HG03469 (cell line): ENCODE results near the gene RDH16.
"Not testable (repeated sequence)": the region's sequence is repeated elsewhere in the genome, so short reads cannot be mapped to it uniquely, and the experiment has no call there.

Experiments used
- ATAC-seq: cut with Tn5 transposase; IDR thresholded peaks from one replicate; pipeline ENCODE4 v1.9.1; 2021; ENCODE audit warnings: mild to moderate bottlenecking, moderate library complexity, moderate number of reproducible peaks; ENCODE audit not compliant: unreplicated experiment

RDH16 gene

DNA sequence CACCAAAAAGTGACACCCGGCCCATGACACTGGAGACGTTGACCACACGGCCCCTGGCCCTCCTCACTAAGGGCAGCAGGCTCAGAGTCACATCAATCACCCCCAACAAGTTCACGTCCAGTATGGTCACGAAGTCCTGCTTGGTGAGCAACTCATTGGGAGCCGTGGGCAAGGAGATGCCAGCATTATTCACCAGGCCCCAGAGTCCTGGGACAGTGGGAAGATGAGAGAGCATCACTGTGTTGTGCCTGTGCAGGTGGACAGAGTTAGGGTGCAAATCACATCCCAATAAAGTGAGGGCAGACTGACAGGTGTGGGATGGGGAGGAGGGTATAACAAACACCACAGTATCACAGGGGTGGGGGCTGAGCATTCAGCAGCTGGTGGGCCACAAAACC lies 2.5 kb downstream of the RDH16 start:
- ATAC-seq: no peak

DNA sequence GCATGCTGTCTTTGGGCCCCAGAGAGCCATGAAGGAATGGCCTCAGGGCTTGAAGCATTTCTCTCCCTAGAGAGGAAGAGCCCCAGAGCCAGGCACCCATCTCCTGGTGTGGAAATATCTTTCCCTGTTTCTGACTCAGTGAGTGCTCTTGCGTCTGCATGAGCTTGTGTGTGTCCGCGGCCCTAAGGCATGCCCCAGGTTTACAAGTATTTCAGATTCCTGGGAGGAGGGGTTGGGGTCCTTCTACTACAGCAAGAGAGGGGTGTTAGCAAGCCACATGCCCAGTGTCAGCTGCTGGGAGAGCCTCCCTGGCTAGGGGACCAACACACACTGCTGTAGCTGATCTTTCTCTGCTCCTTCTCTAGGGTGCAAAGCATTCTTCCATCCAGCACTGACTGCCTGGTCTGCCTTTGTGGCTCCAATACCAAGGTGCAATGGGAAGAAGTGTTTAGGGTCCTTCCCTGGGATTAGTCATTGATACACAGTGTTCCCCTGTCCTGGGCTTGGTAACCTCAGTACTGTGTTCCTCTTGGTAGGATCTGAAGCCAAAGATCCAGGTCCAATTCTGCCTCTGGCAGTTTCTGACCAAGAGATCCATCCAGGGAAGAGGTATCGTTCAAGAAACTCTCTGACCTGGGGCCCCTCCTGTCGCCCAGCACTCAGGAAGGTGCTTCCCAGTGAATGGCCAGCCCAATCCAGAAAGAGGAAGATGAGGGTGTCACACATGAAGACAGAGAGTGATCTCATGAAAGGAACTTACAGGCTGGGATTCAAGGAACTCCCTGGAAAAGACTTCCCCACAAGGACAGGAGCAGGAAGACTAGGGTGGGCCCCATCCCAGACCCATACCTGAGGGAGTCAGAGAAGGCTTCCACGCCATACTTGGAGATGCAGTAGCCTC lies 3.1 kb downstream of the RDH16 start:
- no peak for ATAC-seq

DNA sequence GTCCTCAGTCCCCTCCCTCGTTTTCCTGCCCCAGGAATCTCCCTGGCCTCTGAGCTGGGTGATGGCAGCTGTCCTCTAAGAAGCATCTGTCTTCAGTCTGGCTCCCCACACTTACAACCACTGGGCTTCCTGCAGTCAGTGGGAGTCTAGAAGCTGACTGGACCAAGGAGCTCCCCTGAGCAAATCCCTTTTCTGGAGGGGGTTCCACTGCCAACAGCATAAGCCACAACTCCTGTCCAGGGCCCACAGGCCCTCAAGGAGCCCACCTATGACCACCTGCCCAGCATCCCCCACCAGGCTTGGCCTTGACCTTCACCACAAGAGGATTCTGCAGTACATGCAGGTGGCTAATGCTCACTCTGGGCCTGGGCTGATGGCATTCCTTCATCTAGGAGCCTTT lies 4.1 kb downstream of the RDH16 start:
- ATAC-seq: no peak

DNA sequence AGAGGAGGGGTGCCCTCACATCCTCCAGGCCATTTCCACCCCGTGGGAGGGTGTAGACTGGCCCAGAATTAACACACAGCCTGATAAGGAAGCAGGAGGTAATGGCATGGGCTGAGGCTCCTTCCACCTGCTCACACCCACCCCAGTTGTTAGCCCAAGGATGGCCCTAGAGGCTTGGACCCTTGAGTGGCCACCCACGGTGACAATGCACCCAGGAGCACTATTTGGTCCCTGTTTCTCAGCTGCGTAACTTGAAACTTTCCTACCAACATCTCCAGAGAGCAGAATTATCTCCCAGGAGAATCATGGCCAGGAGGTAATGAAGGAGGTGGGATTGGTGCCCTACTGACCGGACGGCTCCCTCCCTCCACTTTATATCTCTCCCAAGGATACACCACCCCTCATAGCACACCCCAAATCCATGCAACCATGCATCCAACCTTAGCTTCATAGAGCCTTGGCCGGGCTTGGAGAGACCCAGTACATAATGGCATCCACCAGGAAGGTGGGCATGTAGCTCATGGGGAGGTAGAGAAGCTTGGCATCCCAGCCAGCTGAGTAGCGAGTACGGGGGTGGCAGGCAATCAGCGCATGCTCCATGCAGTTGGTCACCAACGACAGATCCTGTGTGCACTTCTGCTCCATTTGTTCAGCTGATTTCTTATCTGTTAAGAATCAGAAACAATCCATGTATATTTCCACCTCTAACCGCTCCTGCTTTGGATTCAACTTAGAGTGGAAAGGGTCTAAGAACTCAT lies 5.6 kb downstream of the RDH16 start:
- no peak for ATAC-seq

DNA sequence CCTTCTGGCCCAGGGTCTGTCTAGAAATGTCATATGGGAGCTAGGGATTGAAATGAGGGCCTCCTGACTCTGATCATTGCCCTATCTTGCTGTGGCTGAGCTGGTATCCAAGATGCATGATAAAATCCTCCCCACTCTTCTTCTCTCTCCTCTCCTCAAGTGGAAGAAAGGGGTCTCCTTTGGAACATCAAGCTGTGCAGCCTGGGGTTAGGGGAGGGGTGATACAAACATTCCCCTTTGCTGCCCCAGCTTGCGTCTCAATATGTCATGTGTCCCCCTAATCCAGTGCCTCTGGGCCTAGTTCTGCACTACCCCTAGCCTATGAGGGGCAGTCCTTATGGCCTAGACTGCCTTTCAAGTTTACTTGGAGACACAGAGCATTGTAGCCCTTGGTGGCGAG lies 8.5 kb downstream of the RDH16 start:
- no peak for ATAC-seq

DNA sequence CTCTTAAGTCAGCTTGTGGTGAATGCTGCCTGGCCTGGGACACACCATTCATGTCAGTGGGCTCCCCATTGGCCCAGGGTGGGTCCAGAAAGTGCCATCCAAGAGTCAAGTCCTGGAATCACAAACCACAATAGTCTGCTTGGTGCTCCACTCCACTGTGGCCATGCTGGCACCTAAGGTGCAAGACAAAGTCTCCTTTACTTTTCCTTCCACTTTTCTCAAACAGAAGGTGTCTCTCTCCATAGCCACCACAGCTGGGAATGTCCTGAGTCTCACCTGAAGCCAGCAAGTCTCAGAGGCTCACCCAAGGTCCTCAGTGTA lies 9.0 kb downstream of the RDH16 start:
- ATAC-seq: no peak

DNA sequence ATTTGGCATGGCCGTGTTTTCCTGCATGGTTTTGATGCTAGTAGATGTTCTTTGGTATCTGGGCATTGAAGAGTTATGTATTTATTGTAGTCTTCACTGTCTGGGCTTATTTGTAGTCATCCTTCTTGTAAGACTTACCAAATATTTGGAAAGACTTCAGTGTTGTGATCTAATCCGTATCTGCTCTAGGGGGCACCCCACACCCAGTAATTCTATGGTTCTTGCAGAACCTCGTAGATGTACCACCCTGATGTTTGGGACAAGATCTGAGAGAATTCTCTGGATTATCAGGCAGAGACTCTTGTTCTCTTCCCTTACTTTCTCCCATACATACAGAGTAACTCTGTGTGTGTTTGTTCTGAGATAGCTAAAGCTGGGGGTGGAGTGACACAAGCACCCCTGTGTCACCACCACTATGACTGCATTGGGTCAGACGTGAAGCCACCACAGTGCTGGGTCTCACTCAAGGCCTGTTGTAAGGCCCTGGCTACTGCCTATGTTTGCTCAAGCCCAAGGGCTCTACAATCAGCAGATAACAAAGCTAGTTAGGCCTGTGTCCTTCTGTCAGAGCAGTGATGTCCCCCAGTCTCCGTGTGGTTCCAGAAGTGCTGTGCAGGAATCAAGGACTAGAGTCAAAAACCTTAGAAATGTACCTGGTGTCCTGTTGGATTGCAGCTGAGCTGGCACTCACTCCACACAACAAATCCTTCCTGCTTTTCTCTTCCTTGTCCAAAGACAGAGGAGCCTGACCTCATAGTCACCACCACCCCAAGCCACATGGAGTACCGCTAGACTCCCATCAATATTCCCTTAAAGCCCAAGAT lies 9.6 kb downstream of the RDH16 start:
- ATAC-seq: no peak

DNA sequence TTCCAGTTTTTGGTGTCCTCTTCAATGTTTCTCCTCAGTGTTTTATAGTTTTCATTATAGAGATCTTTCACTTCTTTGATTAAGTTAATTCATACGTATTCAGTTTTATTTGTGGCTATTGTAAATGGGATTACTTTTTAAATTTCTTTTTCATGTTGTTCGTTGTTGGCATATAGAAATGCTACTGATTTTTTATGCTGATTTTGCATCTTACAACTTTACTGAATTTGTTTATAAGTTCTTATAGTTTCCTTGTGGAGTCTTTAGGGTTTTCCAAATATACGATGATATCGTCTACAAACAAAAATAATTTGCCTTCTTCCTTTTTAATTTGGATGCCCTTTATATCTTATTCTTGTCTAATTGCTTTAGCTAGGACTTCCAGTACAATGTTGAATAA lies 13.5 kb downstream of the RDH16 start:
- no peak for ATAC-seq

DNA sequence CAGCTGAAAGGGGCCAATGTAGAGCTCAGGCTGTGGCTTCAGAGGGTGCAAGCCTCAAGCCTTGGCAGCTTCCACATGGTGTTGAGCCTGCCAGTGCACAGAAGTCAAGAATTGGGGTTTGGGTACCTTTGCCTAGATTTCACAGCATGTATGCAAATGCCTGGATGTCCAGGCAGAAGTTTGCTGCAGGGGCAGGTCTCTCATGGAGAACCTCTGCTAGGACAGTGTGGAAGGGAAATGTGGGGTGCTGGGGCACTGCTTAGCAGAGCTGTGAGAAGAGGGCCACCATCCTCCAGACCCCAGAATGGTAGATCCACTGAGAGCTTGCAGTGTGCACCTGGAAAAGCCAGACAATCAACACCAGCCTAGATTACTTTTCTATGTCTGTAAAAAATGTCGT lies 14.0 kb downstream of the RDH16 start:
- ATAC-seq: not testable (repeated sequence)

DNA sequence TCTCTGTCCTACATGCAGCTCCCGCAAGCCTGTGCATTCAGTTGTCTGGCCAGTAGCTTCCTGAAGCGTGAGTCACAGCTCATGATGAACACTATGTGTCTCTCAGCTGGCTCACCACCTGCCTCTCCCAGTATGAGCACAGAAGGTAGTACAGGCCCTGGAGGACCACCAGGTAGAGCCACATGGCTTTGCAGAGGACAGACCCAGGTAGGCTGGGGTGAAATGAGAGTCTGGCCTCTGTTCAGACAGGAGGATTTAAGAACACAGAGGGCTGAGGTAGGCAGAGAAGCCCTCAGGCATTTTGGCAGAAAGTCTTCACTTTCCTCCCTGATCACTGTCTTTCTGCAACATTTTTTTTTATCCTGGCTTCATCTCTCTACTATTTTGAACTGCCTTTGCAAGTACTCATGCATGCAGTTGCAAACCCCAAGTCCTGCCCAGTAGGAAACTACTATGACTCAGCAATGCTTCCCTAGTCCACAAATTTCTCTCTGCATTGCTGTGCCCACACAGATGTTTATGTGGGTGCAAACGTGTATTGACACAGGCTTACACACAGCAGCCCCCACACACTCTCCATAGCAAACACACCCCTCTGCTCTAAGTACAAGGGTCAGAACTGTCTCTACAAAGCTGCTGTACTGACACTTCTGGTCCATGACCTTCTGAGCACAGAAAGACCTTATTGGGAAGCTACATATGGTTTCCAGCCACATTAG lies 15.9 kb downstream of the RDH16 start:
- ATAC-seq: peak; percentile 86

DNA sequence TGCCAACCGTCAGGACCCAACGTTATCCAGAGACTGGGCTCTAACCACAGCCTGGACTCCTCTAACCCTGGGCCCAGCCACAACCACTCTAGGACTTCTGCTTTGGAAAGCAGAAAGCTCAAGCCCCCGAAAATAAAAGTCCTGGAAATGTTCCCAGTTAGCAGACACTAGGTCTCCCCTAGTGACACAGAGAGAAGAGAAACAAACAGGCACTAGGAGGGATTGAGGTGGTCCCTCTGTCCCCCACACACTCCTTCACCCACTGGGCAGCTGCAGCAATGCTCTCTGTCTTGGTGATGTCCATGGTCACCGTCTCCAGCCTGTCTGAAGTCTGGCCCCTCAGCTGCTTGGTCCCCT lies 16.5 kb downstream of the RDH16 start:
- ATAC-seq: not testable (repeated sequence)

DNA sequence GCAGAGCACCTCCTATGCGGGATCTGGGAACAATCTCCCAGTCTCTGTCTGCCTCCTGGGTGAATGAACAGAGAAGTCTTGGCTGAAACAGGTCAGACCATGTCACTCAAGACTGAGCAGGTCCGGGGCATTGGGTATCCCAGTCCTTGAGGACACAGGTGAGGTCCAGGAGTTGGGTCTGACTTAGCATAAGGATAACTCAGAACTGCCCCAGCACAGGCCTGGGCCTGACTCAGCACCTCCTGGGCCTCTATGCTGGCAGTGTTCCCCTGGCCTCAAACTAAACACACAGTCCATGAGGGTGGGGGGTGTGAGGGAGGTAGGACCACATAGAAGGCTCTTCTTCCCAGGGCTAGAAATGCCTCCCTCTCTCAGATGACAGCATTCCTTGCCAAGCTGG lies 21.7 kb downstream of the RDH16 start:
- ATAC-seq: no peak

DNA sequence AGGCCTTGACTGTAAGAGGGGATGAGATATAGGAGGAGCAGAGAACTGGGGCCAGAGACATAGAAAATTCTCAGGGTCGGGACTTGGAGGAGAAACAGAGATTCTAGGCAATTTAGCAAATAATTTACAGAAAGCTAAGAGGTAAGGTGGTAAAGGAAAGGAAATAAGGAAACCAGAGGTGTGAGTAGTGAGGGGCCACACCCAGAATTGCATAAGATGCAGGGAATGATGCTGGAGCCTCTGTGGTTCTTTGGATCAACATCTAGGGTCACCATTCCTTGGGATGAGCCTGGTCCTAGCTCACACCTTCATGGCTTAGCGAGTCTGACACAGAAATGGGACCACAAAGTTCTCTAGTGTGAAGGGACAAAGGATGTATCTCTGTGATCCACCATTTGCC lies 22.3 kb downstream of the RDH16 start:
- ATAC-seq: no peak

DNA sequence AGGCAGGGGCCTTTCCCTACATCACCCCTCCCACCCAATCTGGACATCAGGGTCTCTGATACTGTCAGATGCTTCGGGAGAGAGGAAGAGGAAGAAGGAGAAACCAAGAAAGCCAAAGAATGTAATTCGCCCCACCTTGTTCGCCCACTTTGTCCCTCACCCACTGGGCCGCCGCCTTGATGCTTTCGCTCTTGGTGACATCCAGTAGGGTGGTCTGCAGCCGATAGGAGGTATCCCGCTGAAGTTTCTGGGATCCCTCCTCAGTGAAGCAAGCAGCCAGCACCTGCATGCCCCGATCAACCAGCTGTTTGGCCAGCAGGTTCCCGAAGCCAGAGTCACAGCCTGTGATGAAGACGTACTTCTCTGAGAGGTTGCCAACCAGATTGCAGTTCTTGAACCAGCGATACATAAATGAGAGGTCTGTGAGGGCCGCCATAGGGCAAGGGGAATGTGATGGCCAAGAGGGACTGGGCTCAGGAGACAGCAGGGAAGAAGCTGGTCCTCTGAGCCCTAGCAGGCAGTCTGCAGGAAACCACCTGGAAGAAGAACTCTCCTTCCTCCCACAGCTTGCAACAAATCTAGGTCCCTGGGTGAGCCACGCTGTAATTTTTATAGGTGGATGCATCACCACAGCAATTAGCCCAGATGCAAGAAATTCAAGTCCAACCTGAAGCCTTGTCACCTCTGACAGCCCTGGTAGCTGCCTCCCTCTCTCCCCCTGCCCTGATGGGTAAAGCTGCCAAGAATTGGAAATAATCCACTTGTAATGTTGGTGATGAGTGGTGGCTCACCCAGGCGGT lies 23.4 kb downstream of the RDH16 start, which contains the start of gene SDR9C7:
SDR9C7 (minus strand) TSS at position 583 of the 800 bp plus-strand sequence; CDS start at position 436, 147 bp downstream.
- no peak for ATAC-seq

DNA sequence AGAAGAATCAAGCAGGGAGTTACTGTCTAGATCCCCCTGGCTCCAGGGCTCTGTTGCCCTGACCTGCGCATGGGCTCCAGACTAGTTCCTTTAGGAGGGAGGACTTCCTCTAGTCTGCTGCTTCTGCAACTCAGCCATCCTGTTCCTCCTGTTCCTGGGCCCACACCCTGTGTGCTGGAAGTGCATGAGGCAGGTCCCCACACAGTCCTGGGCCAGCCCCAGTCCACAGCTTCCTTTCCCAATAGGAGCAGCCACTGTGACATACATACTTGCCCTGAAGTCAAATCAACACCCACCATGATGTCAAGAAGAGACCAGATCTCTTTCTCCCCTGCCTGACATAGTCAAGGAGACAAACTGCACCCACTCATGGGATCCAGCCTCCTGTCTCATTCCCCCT lies 24.5 kb downstream of the RDH16 start:
- ATAC-seq: no peak

DNA sequence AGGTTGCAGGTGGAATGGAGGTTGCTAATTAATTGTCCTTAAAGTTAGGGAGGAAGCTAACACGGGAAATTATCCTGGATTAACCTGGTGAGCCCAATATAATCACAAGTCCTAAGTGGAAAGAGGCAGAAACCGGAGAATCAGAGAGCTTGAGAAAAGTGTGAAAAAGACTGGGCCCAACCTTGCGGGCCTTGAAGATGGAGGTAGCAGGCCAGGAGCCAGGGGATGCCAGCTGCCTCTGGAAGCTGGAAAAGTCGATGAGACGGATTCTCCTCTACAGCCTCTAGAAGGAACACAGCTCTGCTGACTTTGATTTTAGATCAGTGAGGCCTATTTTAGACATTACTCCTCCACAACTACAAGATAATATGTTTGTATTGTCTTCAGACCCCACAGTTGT lies 25.3 kb downstream of the RDH16 start:
- no peak for ATAC-seq

DNA sequence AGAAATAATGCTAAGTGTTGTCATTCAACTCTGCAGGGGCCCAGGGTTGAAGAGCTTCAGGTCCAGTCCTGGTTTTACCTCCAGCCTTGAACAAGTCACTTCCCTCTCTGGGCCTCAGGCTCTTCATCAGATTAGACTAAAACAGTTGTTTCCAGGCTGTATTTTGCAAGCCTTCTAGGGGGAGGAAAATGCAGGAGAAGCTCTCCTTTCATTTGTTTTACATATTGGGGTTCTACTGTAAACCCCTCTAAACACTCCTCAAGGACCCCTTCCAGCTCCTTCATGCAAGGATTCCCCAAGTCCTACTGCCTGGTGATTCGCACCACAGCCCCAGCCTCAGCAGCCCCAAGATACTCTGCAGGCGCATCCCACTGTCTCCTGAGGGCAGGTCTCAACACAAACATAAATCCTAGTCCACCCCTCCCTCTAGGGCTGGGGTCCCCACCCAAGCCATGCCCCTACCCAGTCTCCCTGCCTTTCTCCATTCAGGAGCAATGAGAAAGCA lies 25.9 kb downstream of the RDH16 start:
- no peak for ATAC-seq

DNA sequence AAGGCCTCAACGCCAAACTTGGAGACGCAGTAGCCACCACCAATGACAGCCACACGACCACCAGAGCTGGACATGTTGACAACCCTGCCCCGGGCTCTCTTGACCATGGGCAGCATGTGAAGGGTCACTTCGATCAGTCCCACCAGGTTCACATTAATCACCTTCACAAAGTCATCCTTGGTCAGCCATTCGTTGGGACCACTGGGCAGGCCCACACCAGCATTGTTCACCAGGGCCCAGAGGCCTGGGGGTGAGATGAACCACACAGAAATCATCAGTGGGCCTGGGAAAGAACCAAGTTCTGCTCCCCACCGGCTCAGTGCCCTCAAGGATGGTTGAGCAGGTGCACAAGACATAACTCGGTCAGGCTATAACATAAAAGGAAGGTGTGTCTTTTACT lies 27.2 kb downstream of the RDH16 start:
- ATAC-seq: no peak

DNA sequence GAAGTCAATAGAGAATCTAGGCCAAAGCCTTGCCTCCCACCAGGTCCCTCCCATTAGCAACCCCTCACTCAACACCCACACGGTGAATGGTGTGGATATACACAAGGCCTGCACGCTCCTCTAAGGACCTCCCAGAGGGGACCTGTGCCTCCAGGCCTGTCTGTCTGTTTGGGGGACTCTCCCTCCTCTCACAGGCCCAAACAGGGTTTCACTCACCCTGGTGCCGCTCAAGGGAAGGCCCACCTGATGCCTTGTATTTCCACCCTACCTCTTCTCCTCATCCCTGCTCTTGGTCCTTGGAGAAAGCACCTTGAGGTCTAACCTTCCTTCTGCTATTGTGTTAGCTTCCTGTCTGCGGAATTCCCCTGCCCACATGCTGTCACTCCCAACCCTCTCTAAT lies 27.6 kb downstream of the RDH16 start:
- ATAC-seq: no peak

DNA sequence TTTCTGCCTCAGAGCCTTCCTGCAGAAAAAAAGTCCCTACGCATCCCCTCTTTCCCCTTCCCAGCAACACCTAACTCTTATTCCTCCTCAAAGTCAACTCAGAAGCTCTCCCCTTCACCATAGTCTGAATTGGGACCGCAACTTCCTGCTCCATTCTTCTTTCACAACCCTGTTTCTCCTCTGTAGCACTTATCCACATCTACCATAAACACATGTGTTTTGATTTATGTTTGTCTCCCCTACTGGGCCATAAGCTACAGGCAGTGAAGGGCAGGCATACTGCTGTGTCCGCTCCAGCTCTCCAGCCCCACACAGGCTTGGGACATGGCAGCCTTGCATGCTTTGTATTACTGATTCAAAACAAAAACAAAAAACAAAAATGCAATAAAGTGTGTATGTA lies 29.1 kb downstream of the RDH16 start:
- ATAC-seq: no peak
